Liver (tissue), 9 donors: ENCODE data around the gene HADHA. TPM values are rescaled to one million over a fixed set of nuclear protein-coding genes. Genes with fewer than 3 reads are reported as not detected.

Experiments used
- DNase-seq: peaks from one replicate; pipeline ENCODE4 v3.0.0-alpha.2; 2017; ENCODE audit warnings: low spot score
- H3K27ac ChIP-seq, 2 donors: one replicate each; pipeline ENCODE4 v1.7.0; 2013; ENCODE audit warnings: inconsistent platforms in 2 of 2, low read length in 2 of 2, control low read depth in 1 of 2, low read depth in 1 of 2, mild to moderate bottlenecking in 1 of 2
- H3K27me3 ChIP-seq, 4 donors: one replicate each; pipeline versions ENCODE4 v1.6.1 to v1.7.0; 2013; ENCODE audit warnings: low read length in 3 of 4, inconsistent platforms in 1 of 4, mild to moderate bottlenecking in 1 of 4, moderate library complexity in 1 of 4; ENCODE audit not compliant: control insufficient read depth in 4 of 4, insufficient read depth in 4 of 4
- H3K36me3 ChIP-seq, 4 donors: one replicate each; pipeline versions ENCODE4 v1.6.1 to v1.7.0; 2013; ENCODE audit warnings: low read length in 3 of 4, mild to moderate bottlenecking in 3 of 4, low read depth in 1 of 4, moderate library complexity in 1 of 4; ENCODE audit not compliant: control insufficient read depth in 4 of 4, insufficient read depth in 3 of 4
- H3K4me1 ChIP-seq, 4 donors: one replicate each; pipeline versions ENCODE4 v1.6.1 to v1.7.0; 2013; ENCODE audit warnings: low read length in 3 of 4, mild to moderate bottlenecking in 3 of 4, moderate library complexity in 1 of 4; ENCODE audit not compliant: control insufficient read depth in 4 of 4, insufficient read depth in 4 of 4
- H3K4me3 ChIP-seq, 3 donors: one replicate each; pipeline versions ENCODE4 v1.6.1 to v1.7.0; 2013; ENCODE audit warnings: low read length in 3 of 3, control low read depth in 1 of 3, low read depth in 1 of 3, mild to moderate bottlenecking in 1 of 3
- H3K9ac ChIP-seq, 2 donors: one replicate each; pipeline ENCODE4 v1.7.0; 2013; ENCODE audit warnings: low read length in 2 of 2, mild to moderate bottlenecking in 2 of 2, moderate library complexity in 2 of 2, control low read depth in 1 of 2, low read depth in 1 of 2
- H3K9me3 ChIP-seq, 4 donors: one replicate each; pipeline versions ENCODE4 v1.6.1 to v1.7.0; 2013; ENCODE audit warnings: low read length in 3 of 4; ENCODE audit not compliant: control insufficient read depth in 4 of 4
- ATF3 ChIP-seq: IDR thresholded peaks from 2 replicates; pipeline ENCODE4 v1.6.1; 2016; ENCODE audit warnings: antibody characterized with exemption
- CTCF ChIP-seq: fragments of 150-350 bp; IDR thresholded peaks from 2 replicates; pipeline ENCODE4 v1.5.1; 2017; ENCODE audit warnings: improper control_type of control experiment, low read depth, low read length; ENCODE audit not compliant: missing input control
- EGR1 ChIP-seq, 2 donors: IDR thresholded peaks; 2 replicates each; pipeline ENCODE4 v1.6.1; 2016 to 2018; ENCODE audit warnings: antibody characterized with exemption in 2 of 2, low read depth in 2 of 2
- FOXA1 ChIP-seq: IDR thresholded peaks from 2 replicates; pipeline ENCODE4 v1.6.1; 2016; ENCODE audit warnings: antibody characterized with exemption
- FOXA2 ChIP-seq: IDR thresholded peaks from 2 replicates; pipeline ENCODE4 v1.6.1; 2016; ENCODE audit warnings: antibody characterized with exemption
- GABPA ChIP-seq, 2 donors: IDR thresholded peaks in 1 of 2; conservative IDR thresholded peaks in 1 of 2; 2 replicates each; pipeline ENCODE4 v1.6.1; 2016; ENCODE audit warnings: antibody characterized with exemption in 2 of 2, mild to moderate bottlenecking in 1 of 2, moderate library complexity in 1 of 2
- HNF4A ChIP-seq, 2 donors: conservative IDR thresholded peaks; 2 replicates each; pipeline ENCODE4 v1.6.1; 2016; ENCODE audit warnings: antibody characterized with exemption in 2 of 2, mild to moderate bottlenecking in 2 of 2
- HNF4G ChIP-seq: IDR thresholded peaks from 2 replicates; pipeline ENCODE4 v1.6.1; 2016; ENCODE audit warnings: antibody characterized with exemption
- JUND ChIP-seq, 2 donors: IDR thresholded peaks; 2 replicates each; pipeline ENCODE4 v1.6.1; 2016; ENCODE audit warnings: antibody characterized with exemption in 2 of 2
- MAX ChIP-seq: IDR thresholded peaks from 2 replicates; pipeline ENCODE4 v1.6.1; 2016; ENCODE audit warnings: antibody characterized with exemption
- NR2F2 ChIP-seq: IDR thresholded peaks from 2 replicates; pipeline ENCODE4 v1.6.1; 2016; ENCODE audit warnings: antibody characterized with exemption
- RAD21 ChIP-seq, 2 donors: IDR thresholded peaks; 2 replicates each; pipeline ENCODE4 v1.6.1; 2016; ENCODE audit warnings: antibody characterized with exemption in 2 of 2, mild to moderate bottlenecking in 2 of 2
- REST ChIP-seq: IDR thresholded peaks from 2 replicates; pipeline ENCODE4 v1.6.1; 2016; ENCODE audit warnings: antibody characterized with exemption, mild to moderate bottlenecking
- RXRA ChIP-seq, 2 donors: IDR thresholded peaks; 2 replicates each; pipeline ENCODE4 v1.6.1; 2017 to 2018; ENCODE audit warnings: antibody characterized with exemption in 2 of 2, mild to moderate bottlenecking in 1 of 2
- SP1 ChIP-seq: IDR thresholded peaks from 2 replicates; pipeline ENCODE4 v1.6.1; 2018; ENCODE audit warnings: antibody characterized with exemption, mild to moderate bottlenecking
- TAF1 ChIP-seq: conservative IDR thresholded peaks from 2 replicates; pipeline ENCODE4 v1.6.1; 2016; ENCODE audit warnings: antibody characterized with exemption, mild to moderate bottlenecking
- YY1 ChIP-seq: IDR thresholded peaks from 2 replicates; pipeline ENCODE4 v1.6.1; 2016; ENCODE audit warnings: antibody characterized with exemption, mild to moderate bottlenecking
- ZBTB33 ChIP-seq: IDR thresholded peaks from 2 replicates; pipeline ENCODE4 v1.6.1; 2016; ENCODE audit warnings: antibody characterized with exemption
- WGBS: extraction: QIAGEN DNeasy Blood & Tissue Kit; methylation state at CpG from one replicate; pipeline ENCODE4 v1.1.7; 2013; 5-methylcytosine and 5-hydroxymethylcytosine counted together
- polyA plus RNA-seq, 2 donors: library from polyadenylated mRNA; stranded (reverse) in 1 of 2; unstranded in 1 of 2; fragments of 200-250 nt in 1 of 2; fragments of >200 nt in 1 of 2; fragmentation: Nextera tagmentation in 1 of 2; extraction: Ambion mirVana in 1 of 2; gene quantifications; one replicate each; pipeline versions ENCODE4 v1.2.1 to v1.2.3, GENCODE V29; 2013 to 2015
- total RNA-seq, 2 donors: library from RNA; depleted of rRNA; stranded (reverse); fragments of >200 nt; gene quantifications; one replicate each; pipeline ENCODE4 v1.2.3, GENCODE V29; 2014
- donor health status: healthy.
- donor health status: healthy.
- donor health status: healthy.
- donor health status: healthy.
- donor health status: healthy.

Gene HADHA
- total and polyA plus RNA-seq, 4 donors = 101 to 276 (median 159) TPM

- no peak for DNase-seq
- H3K27me3 ChIP-seq = no peaks in the 10 kb centered on the region
- peaks cover 4 to 39% (median 28%) of the 10 kb centered on the region in 4 donors for H3K36me3 ChIP-seq
- no peak for TF ChIP-seq SP1
- no peak for TF ChIP-seq HNF4A (conservative IDR thresholded peaks at IDR 0.05)
- no peak for TF ChIP-seq ZBTB33
- TF ChIP-seq RAD21 (IDR thresholded peaks at IDR 0.05) = no peak
- no peak for TF ChIP-seq REST
- no peak for TF ChIP-seq FOXA2
- no peak for TF ChIP-seq EGR1 (IDR thresholded peaks at IDR 0.05; ENCODE audit: low read depth in 2 of 2)
- TF ChIP-seq YY1 = no peak
- no peak for TF ChIP-seq TAF1
- TF ChIP-seq ATF3 = no peak
- TF ChIP-seq NR2F2 = no peak
- no peak overlapping the region for H3K4me3 ChIP-seq
- H3K9me3 ChIP-seq = no peaks in the 10 kb centered on the region
- H3K27ac ChIP-seq = no peak overlapping the region
- WGBS = 92% methylated on average over 4 of the region's 4 CpGs
- peaks cover 0 to 11% (median 6%) of the 10 kb centered on the region in 4 donors for H3K4me1 ChIP-seq
- no peak overlapping the region for H3K9ac ChIP-seq
Measured at GRCh38 chr2:26189123-26189522, 55.3 kb downstream of the HADHA start.

- Histone ChIP-seq H3K36me3 (peaks cover 0 to 24% (median 15%) of the 10 kb centered on the region in 4 donors), H3K9me3 (no peaks in the 10 kb centered on the region), H3K4me3 (no peak overlapping the region), H3K4me1 (peaks cover 0 to 15% (median 6%) of the 10 kb centered on the region in 4 donors), H3K9ac (no peak overlapping the region), H3K27me3 (no peaks in the 10 kb centered on the region), H3K27ac (no peak overlapping the region)
- WGBS = 91% methylated on average over 16 of the region's 16 CpGs
- DNase-seq = no peak
- TF ChIP-seq NR2F2 = no peak
- no peak for TF ChIP-seq CTCF
- TF ChIP-seq JUND (IDR thresholded peaks at IDR 0.05) = no peak
- TF ChIP-seq ATF3 = no peak
- TF ChIP-seq FOXA2 = no peak
- no peak for TF ChIP-seq YY1
- no peak for TF ChIP-seq FOXA1
- no peak for TF ChIP-seq GABPA (IDR thresholded peaks at IDR 0.05 in 1 of 2, conservative IDR thresholded peaks at IDR 0.05 in 1 of 2)
- no peak for TF ChIP-seq TAF1
- no peak for TF ChIP-seq REST
- TF ChIP-seq RXRA (IDR thresholded peaks at IDR 0.05) = no peak
- TF ChIP-seq RAD21 (IDR thresholded peaks at IDR 0.05) = no peak
- TF ChIP-seq HNF4A (conservative IDR thresholded peaks at IDR 0.05) = no peak
- TF ChIP-seq MAX = no peak
- TF ChIP-seq HNF4G = no peak
Measured at GRCh38 chr2:26187537-26188104, 56.8 kb downstream of the HADHA start.
